OCI-LY1 (cell line): ENCODE results near the gene RIOK1.

Experiments
- CTCF ChIP-seq: fragments of 200-600 bp; sonication (generic), shearing (Covaris generic); IDR thresholded peaks from 2 replicates; pipeline ENCODE4 v1.5.1; 2017; ENCODE audit warnings: mild to moderate bottlenecking, antibody characterized with exemption, low read length, moderate library complexity, mixed read lengths
- EZH2 ChIP-seq: fragments of 200-600 bp; sonication (generic), shearing (Covaris generic); IDR thresholded peaks from 2 replicates; pipeline ENCODE4 v1.8.0; 2017; ENCODE audit warnings: borderline replicate concordance, mixed run types, mild to moderate bottlenecking, antibody characterized with exemption, low read length, moderate library complexity, mixed read lengths

GRCh38 chr6:7434672-7435071 lies 45.1 kb downstream of the RIOK1 start:
- no peak for TF ChIP-seq CTCF
- no peak for TF ChIP-seq EZH2
